Measurements from ENCODE around the gene SPAG16.

Gene SPAG16

GRCh38 chr2:213861638-213862037, 577.4 kb downstream of the SPAG16 start:
- ChIA-PET CTCF (no interaction called here), POLR2A (no interaction called here)
- TF ChIP-seq BCL11A (tag by site-specific recombination; IDR thresholded peaks at IDR 0.05; ENCODE audit: low read depth) (no peak), ZNF449 (tag by site-specific recombination; IDR thresholded peaks at IDR 0.05) (no peak)
- Histone ChIP-seq H3K27ac (ENCODE audit: extremely low read depth, low read depth, low read length) (no peak overlapping the region), H3K36me3 (ENCODE audit: control insufficient read depth in 2 of 2, insufficient read depth in 1 of 2, low read length in 2 of 2) (no peaks in the 10 kb centered on the region), H3K4me1 (ENCODE audit: control insufficient read depth, insufficient read depth, low read length) (no peaks in the 10 kb centered on the region), H3K9me3 (ENCODE audit: control insufficient read depth, insufficient read depth, low read depth, low read length) (no peaks in the 10 kb centered on the region), H3K4me3 (ENCODE audit: low read depth, low read length) (no peak overlapping the region)

- TF ChIP-seq ZNF140 (tag by site-specific recombination; IDR thresholded peaks at IDR 0.05) (no peak), IKZF3 (tag by site-specific recombination; IDR thresholded peaks at IDR 0.05) (no peak), ZNF302 (tag by site-specific recombination; IDR thresholded peaks at IDR 0.05; ENCODE audit: low read depth) (no peak), INSM2 (tag by site-specific recombination; IDR thresholded peaks at IDR 0.05) (no peak), SP3 (tag by site-specific recombination; IDR thresholded peaks at IDR 0.05) (no peak), OSR2 (tag by site-specific recombination; IDR thresholded peaks at IDR 0.05) (no peak), ZNF837 (tag by site-specific recombination; IDR thresholded peaks at IDR 0.05) (no peak), YY2 (tag by site-specific recombination; IDR thresholded peaks at IDR 0.05) (no peak), ZNF580 (tag by site-specific recombination; IDR thresholded peaks at IDR 0.05) (no peak), HOXD13 (CRISPR knock-in tag; IDR thresholded peaks at IDR 0.05; ENCODE audit: borderline replicate concordance) (no peak), ZNF366 (tag by site-specific recombination; conservative IDR thresholded peaks at IDR 0.05) (no peak), GLIS2 (tag by site-specific recombination; IDR thresholded peaks at IDR 0.05) (no peak)
- Histone ChIP-seq H3K27ac (ENCODE audit: extremely low read depth, low read depth, low read length) (no peak overlapping the region), H3K4me3 (ENCODE audit: low read depth, low read length) (no peak overlapping the region), H3K36me3 (ENCODE audit: control insufficient read depth in 2 of 2, insufficient read depth in 1 of 2, low read length in 2 of 2) (no peaks in the 10 kb centered on the region), H3K4me1 (ENCODE audit: control insufficient read depth, insufficient read depth, low read length) (no peaks in the 10 kb centered on the region), H3K9me3 (ENCODE audit: control insufficient read depth, insufficient read depth, low read depth, low read length) (no peaks in the 10 kb centered on the region)
- ChIA-PET POLR2A (no interaction called here), CTCF (no interaction called here)
Observed at GRCh38 chr2:213862407-213863076, 578.3 kb downstream of the SPAG16 start.

- no peaks in the 10 kb centered on the region for H3K9me3 ChIP-seq (ENCODE audit: control insufficient read depth, insufficient read depth, low read depth, low read length)
- H3K36me3 ChIP-seq (ENCODE audit: control insufficient read depth in 2 of 2, insufficient read depth in 1 of 2, low read length in 2 of 2): no peaks in the 10 kb centered on the region
- CTCF ChIA-PET: interaction anchor here (0.7 kb wide), 1 partner anchor 1145 kb away, joined by 3 read pairs; no protein-coding TSS in a partner anchor
- TF ChIP-seq ZNF140 (tag by site-specific recombination; IDR thresholded peaks at IDR 0.05) (no peak), ZNF184 (tag by site-specific recombination; IDR thresholded peaks at IDR 0.05) (no peak), ZNF629 (tag by site-specific recombination; IDR thresholded peaks at IDR 0.05) (no peak), BCL11B (tag by site-specific recombination; IDR thresholded peaks at IDR 0.05; ENCODE audit: low read depth) (no peak), ZNF138 (tag by site-specific recombination; IDR thresholded peaks at IDR 0.05; ENCODE audit: borderline replicate concordance) (no peak), ZNF2 (tag by site-specific recombination; IDR thresholded peaks at IDR 0.05) (no peak), ZNF214 (tag by site-specific recombination; IDR thresholded peaks at IDR 0.05; ENCODE audit: borderline replicate concordance) (no peak), ZNF513 (tag by site-specific recombination; IDR thresholded peaks at IDR 0.05) (no peak), ZNF658 (tag by site-specific recombination; IDR thresholded peaks at IDR 0.05) (no peak), MYNN (tag by site-specific recombination; IDR thresholded peaks at IDR 0.05; ENCODE audit: borderline replicate concordance) (no peak), ZNF664 (tag by site-specific recombination; IDR thresholded peaks at IDR 0.05) (no peak), REPIN1 (tag by site-specific recombination; IDR thresholded peaks at IDR 0.05; ENCODE audit: low read depth) (no peak), ZNF114 (tag by site-specific recombination; IDR thresholded peaks at IDR 0.05) (no peak)
- POLR2A ChIA-PET: no interaction called here
- H3K4me3 ChIP-seq (ENCODE audit: low read depth, low read length): no peak overlapping the region
- H3K27ac ChIP-seq (ENCODE audit: extremely low read depth, low read depth, low read length): no peak overlapping the region
- H3K4me1 ChIP-seq (ENCODE audit: control insufficient read depth, insufficient read depth, low read length): no peaks in the 10 kb centered on the region
Observed at GRCh38 chr2:213863541-213863940, 579.3 kb downstream of the SPAG16 start.
